Activated gamma-delta T cell treated with anti-CD3 and anti-CD28 coated beads, Interleukin-2, amount 50 U/mL, for 16 hours (primary cell): Measurements from ENCODE around the gene POTEI.
"Not testable (repeated sequence)": the region's sequence is repeated elsewhere in the genome, so short reads cannot be mapped to it uniquely, and the experiment has no call there.

Source experiments
- DNase-seq: peaks from one replicate; pipeline ENCODE4 v3.0.0-alpha.2; 2020; ENCODE audit warnings: low read depth

Gene POTEI

GRCh38 chr2:130509228-130509627 lies at the start of gene POTEI:
TSS of gene POTEI (minus strand) at chr2:130509328. CDS start at chr2:130509235, 93 bp downstream.
- DNase-seq: not testable (repeated sequence)

- not testable (repeated sequence) for DNase-seq
These were observed 47.3 kb upstream of the POTEI start for GRCh38 chr2:130556441-130556840.

- DNase-seq: not testable (repeated sequence)
These were observed 45.0 kb upstream of the POTEI start for GRCh38 chr2:130554178-130554577.

- not testable (repeated sequence) for DNase-seq
These were observed 40.3 kb upstream of the POTEI start for GRCh38 chr2:130549475-130549874.

GRCh38 chr2:130548418-130548817 lies 39.3 kb upstream of the POTEI start:
- not testable (repeated sequence) for DNase-seq

GRCh38 chr2:130544978-130545377 lies 35.9 kb upstream of the POTEI start:
- DNase-seq: not testable (repeated sequence)

GRCh38 chr2:130543785-130544528 lies 34.8 kb upstream of the POTEI start:
- not testable (repeated sequence) for DNase-seq

- not testable (repeated sequence) for DNase-seq
These were observed 33.7 kb upstream of the POTEI start for GRCh38 chr2:130542789-130543188.

- not testable (repeated sequence) for DNase-seq
These were observed 29.1 kb upstream of the POTEI start for GRCh38 chr2:130538271-130538670.

GRCh38 chr2:130536654-130537053 lies 27.5 kb upstream of the POTEI start:
- DNase-seq: not testable (repeated sequence)

- not testable (repeated sequence) for DNase-seq
These were observed 22.5 kb upstream of the POTEI start for GRCh38 chr2:130531672-130532071.

- not testable (repeated sequence) for DNase-seq
These were observed 22.1 kb upstream of the POTEI start for GRCh38 chr2:130531225-130531624.

GRCh38 chr2:130530212-130530611 lies 21.1 kb upstream of the POTEI start:
- DNase-seq: not testable (repeated sequence)

- not testable (repeated sequence) for DNase-seq
These were observed 20.4 kb upstream of the POTEI start for GRCh38 chr2:130529545-130529944.

- not testable (repeated sequence) for DNase-seq
These were observed 18.3 kb upstream of the POTEI start for GRCh38 chr2:130527365-130527967.

GRCh38 chr2:130522390-130522789 lies 13.3 kb upstream of the POTEI start:
- DNase-seq: not testable (repeated sequence)

- DNase-seq: not testable (repeated sequence)
These were observed 11.9 kb upstream of the POTEI start, which contains the start of gene CFC1B for GRCh38 chr2:130520992-130521391. TSS of gene CFC1B (plus strand) at chr2:130521222. CDS start at chr2:130521485, 263 bp downstream.

- not testable (repeated sequence) for DNase-seq
These were observed 9.5 kb upstream of the POTEI start for GRCh38 chr2:130518516-130519106.

- DNase-seq: not testable (repeated sequence)
These were observed 2.8 kb upstream of the POTEI start for GRCh38 chr2:130511747-130512451.

GRCh38 chr2:130510807-130511746 lies 1.9 kb upstream of the POTEI start:
- not testable (repeated sequence) for DNase-seq

GRCh38 chr2:130491073-130491472 lies 18.1 kb downstream of the POTEI start:
- not testable (repeated sequence) for DNase-seq
